SK-N-MC (cell line): ENCODE data around the gene SEC61B.

Experiments used
- EZH2 ChIP-seq: fragments of 200-600 bp; sonication (generic); IDR thresholded peaks from one replicate; pipeline ENCODE4 v1.6.1; 2017; ENCODE audit warnings: antibody characterized with exemption
- POLR2AphosphoS5 ChIP-seq: IDR thresholded peaks from 2 replicates; pipeline ENCODE4 v1.6.1; 2012; ENCODE audit warnings: mild to moderate bottlenecking, low read depth, low read length, borderline replicate concordance

- TF ChIP-seq EZH2 (no peak), POLR2AphosphoS5 (no peak)
These were observed 14.0 kb downstream of the SEC61B start for GRCh38 chr9:99235926-99236634.
